Dendritic cell treated with granulocyte-macrophage colony-stimulating factor and Interleukin-4, amounts not matched to agents 40 ng/mL and 50 ng/mL, for 4 days (primary cell): ENCODE data around the gene NRG2.

Experiments
- H3K27ac Mint-ChIP-seq: one replicate; pipeline ENCODE4 v1.8.0; 2022; ENCODE audit warnings: mild to moderate bottlenecking, mixed read lengths
- H3K27me3 Mint-ChIP-seq: one replicate; pipeline ENCODE4 v1.8.0; 2022; ENCODE audit warnings: mild to moderate bottlenecking, mixed read lengths
- H3K36me3 Mint-ChIP-seq: one replicate; pipeline ENCODE4 v1.8.0; 2022; ENCODE audit warnings: low read depth, mixed read lengths
- H3K4me1 Mint-ChIP-seq: one replicate; pipeline ENCODE4 v1.8.0; 2022; ENCODE audit warnings: low read depth, mixed read lengths
- H3K4me3 Mint-ChIP-seq: one replicate; pipeline ENCODE4 v1.8.0; 2022; ENCODE audit warnings: mild to moderate bottlenecking, moderate library complexity, mixed read lengths
- H3K9me3 Mint-ChIP-seq: one replicate; pipeline ENCODE4 v1.8.0; 2022; ENCODE audit warnings: mixed read lengths
- intact Hi-C: fragments of 100-400 bp; cut with micrococcal nuclease; formaldehyde crosslinking; loops from one replicate; pipeline ENCODE4 v1.15.0; 2022

Gene NRG2

DNA sequence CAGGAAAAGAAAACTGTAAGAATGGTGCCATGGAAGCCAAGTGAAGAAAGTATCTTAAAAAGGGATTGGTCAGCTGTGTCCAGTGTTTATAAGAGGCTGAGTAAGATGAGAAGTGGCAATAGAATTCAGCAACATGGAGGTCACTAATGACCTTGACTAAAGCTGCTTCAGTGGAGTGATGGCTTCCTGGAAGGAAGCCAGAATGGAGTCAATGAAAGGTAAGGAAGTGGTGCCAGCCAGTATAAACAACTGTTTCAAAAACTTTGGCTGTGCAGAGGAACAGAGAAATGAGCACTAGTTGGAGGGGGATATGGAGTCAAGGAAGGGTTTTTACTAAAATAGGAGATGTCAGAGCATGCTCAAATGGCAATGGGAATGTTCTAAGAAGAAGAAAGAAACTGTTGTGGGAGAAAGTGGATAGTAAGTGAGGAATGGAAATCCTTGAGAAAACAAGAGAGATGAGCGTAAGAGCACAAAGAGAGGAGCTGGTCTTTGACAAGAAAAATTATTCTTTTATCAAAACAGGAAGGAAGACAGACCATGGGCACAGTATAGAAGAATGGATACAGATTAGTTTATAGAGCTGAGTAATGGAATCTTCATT is 11.1 kb upstream of the NRG2 start:
- peaks cover 12% of the 10 kb centered on the region for H3K27me3 Mint-ChIP-seq
- no peaks in the 10 kb centered on the region for H3K36me3 Mint-ChIP-seq
- no peaks in the 10 kb centered on the region for H3K4me1 Mint-ChIP-seq
- H3K27ac Mint-ChIP-seq, result no peak overlapping the region
- H3K4me3 Mint-ChIP-seq, result no peak overlapping the region
- intact Hi-C loops, result no loop called here
- no peaks in the 10 kb centered on the region for H3K9me3 Mint-ChIP-seq

DNA sequence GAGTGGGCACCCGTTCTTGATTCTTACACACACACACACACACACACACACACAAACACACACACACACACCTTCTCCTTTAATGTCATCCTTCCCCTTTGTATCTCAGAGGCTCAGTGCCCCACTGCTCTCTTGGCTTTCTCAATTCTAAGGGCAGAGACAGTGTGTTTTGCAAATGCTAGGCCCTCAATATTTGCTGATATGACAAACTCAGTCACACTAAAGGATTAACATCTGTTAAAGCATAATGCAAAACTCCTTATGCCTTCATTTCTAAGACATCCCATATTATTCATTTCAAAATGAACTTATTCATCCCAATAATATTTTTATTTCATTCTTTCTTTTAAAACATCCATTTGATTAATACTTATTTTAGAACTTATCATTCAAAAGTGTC is 8.9 kb upstream of the NRG2 start:
- peaks cover 25% of the 10 kb centered on the region for H3K27me3 Mint-ChIP-seq
- no peak overlapping the region for H3K27ac Mint-ChIP-seq
- H3K4me3 Mint-ChIP-seq, result no peak overlapping the region
- intact Hi-C loops, result no loop called here
- H3K9me3 Mint-ChIP-seq, result no peaks in the 10 kb centered on the region
- H3K36me3 Mint-ChIP-seq, result no peaks in the 10 kb centered on the region
- peaks cover 8% of the 10 kb centered on the region for H3K4me1 Mint-ChIP-seq

DNA sequence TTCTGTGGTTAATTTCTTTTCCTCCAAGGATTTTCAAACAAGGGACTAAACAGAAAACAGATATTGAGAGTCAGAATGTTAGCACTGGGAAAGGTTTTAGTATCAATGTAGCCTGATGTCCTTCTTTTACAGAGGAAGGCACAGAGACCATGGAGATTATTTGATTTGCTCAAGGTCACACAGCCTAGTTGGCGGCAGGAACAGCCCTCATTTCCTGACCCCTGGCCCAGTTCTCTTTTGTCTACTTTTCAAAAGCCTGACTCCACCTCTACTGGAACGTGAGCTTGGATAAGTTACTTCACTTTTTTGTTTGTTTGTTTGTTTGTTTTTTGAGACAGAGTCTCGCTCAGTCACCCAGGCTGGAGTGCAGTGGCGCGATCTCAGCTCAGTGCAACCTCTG is 6.6 kb upstream of the NRG2 start:
- no peak overlapping the region for H3K4me3 Mint-ChIP-seq
- intact Hi-C loops, result no loop called here
- no peaks in the 10 kb centered on the region for H3K9me3 Mint-ChIP-seq
- peaks cover 36% of the 10 kb centered on the region for H3K27me3 Mint-ChIP-seq
- peaks cover 8% of the 10 kb centered on the region for H3K4me1 Mint-ChIP-seq
- no peak overlapping the region for H3K27ac Mint-ChIP-seq
- H3K36me3 Mint-ChIP-seq, result no peaks in the 10 kb centered on the region

DNA sequence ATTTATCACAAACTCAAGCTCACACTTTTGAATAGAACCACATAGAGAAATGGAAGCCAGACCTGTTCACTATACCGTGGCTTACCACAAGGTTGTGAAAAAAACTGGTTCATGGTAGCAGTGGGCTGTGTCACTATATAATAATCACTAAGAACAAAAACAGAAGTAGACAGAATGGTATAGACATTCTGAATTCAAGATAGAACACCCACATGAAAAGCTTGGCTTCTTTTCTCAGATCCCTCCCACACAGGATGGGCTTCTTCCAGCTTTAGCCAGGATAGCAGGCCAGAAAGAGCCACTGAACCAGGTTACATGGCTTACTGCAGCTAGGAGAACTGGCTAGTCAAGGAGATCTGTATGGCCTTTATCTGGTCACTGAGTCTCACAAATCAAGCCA is 6.1 kb upstream of the NRG2 start:
- no peaks in the 10 kb centered on the region for H3K9me3 Mint-ChIP-seq
- peaks cover 41% of the 10 kb centered on the region for H3K27me3 Mint-ChIP-seq
- H3K4me1 Mint-ChIP-seq, result peaks cover 8% of the 10 kb centered on the region
- no peak overlapping the region for H3K4me3 Mint-ChIP-seq
- no peak overlapping the region for H3K27ac Mint-ChIP-seq
- H3K36me3 Mint-ChIP-seq, result no peaks in the 10 kb centered on the region
- intact Hi-C loops, result no loop called here

DNA sequence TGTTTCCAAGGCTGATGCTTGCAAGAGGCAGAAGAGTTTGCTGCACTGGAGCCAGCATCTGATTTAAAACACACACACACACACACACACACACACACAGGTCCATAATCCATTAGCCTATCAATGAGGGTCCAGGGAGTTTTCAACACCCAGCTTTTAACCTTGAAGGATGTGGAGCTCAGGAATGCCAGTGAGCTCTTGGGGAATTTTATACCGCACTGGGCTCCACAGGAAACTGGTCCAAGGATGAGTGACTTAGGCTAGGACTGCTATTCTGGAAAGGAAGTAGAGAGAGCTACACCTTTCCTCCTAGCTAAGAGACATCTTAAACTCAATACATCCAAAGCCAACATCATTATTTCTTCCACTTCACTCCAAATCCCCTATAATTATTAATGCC is 942 bp upstream of the NRG2 start:
- Mint-ChIP-seq H3K4me3 (no peak overlapping the region), H3K27me3 (peaks cover 80% of the 10 kb centered on the region), H3K9me3 (no peaks in the 10 kb centered on the region), H3K36me3 (no peaks in the 10 kb centered on the region), H3K4me1 (peaks cover 41% of the 10 kb centered on the region), H3K27ac (no peak overlapping the region)
- intact Hi-C loops, result no loop called here

DNA sequence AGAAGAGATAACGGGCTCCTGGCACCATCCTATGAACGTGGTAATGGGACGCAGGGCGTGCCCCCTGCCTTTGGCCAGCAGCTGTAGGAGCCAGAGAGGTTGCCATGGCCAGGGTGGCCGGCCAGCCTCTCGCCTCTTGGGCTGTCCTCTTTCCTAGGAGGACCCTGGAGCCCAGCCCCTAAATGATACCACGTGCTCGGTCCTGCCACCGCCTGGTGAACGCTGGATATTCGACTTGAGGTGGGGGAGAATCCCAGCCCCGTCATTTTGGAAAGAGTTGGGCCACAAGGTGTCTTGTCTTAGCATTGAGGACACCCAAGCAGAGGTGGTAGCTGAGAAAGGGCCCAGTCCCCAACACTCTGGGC is 391 bp upstream of the NRG2 start:
- no peaks in the 10 kb centered on the region for H3K36me3 Mint-ChIP-seq
- no peaks in the 10 kb centered on the region for H3K9me3 Mint-ChIP-seq
- intact Hi-C loops, result no loop called here
- peak overlapping the region; percentile 68 for H3K4me3 Mint-ChIP-seq
- peaks cover 35% of the 10 kb centered on the region for H3K4me1 Mint-ChIP-seq
- H3K27me3 Mint-ChIP-seq, result peaks cover 75% of the 10 kb centered on the region
- H3K27ac Mint-ChIP-seq, result no peak overlapping the region

DNA sequence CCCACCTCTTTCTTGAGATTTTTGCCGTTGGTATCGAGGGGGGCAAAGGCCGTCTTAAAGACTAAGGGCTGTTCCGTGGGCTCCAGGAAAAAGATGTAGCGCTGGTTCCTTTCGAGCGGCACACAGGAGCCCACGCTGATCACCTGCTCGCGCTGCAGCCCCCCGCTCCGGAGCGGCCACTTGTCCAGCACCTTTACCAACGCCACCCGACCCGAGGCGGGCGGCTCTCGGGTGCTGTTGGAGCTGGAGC is 781 bp downstream of the NRG2 start:
- Mint-ChIP-seq H3K4me1 (peaks cover 34% of the 10 kb centered on the region), H3K27ac (no peak overlapping the region), H3K4me3 (peak overlapping the region; percentile 68), H3K9me3 (no peaks in the 10 kb centered on the region), H3K27me3 (peaks cover 80% of the 10 kb centered on the region), H3K36me3 (no peaks in the 10 kb centered on the region)
- intact Hi-C loops, result no loop called here

DNA sequence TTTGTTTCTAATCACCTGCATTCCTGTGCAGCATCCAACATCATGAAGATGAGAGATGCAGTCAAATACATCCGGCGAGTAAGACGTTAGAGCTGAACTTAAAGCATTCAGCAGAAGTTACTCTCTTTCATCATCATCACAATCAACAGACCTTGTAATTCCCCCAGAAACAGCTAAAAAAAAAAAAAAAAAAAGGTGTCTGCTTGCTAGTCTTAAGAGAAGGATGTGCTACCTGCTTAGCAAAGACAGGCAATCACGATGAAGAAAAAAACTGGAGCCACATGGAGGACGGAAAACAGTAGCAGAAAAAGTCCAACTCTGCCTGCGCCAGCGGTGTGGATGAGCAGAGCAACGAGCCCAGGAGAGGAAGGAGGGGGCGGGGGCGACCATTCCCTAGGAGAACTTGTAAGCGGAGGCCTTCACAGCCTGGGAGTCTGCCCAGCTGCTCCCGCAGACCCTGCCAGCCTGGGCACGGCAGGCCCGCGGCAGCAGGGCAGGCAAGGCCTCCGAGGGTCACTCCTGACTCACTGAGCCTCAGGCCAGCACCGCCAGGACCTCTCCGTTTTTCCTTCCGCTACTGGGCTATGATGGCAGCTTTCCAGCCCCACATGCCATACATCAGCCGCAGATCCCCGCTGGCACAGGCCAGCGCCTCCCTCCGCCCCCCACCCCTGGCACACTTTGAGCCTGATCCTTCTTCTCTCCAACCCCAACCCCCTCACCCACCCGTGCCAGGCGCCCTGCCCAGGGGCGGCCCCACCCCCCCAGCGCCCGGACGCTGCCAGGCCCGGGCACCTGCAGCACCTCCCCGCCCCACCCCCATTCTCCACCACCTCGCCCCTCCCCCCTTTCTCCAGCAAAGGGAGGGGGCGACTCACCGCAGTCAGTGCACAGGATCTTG is 1.4 kb downstream of the NRG2 start:
- intact Hi-C loops, result no loop called here
- peaks cover 34% of the 10 kb centered on the region for H3K4me1 Mint-ChIP-seq

DNA sequence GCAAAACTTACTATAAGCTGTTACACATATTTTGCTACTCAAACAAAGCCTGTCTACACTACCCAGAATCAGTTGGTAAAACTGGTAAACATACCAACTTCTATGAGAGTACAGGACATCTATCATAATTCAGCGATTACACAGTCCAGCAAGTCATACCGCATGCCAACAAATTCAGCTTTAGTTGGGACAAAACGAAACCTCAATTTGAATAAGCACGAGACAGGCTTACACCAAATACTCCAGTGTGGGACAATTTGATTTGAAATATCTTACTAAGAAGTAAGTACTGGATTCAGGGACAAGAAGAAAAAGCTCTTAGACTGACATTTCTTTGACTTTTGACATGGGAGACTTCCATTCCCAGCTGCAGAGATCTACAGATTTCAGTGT is 2.0 kb downstream of the NRG2 start:
- peaks cover 75% of the 10 kb centered on the region for H3K27me3 Mint-ChIP-seq
- H3K36me3 Mint-ChIP-seq, result no peaks in the 10 kb centered on the region
- H3K27ac Mint-ChIP-seq, result no peak overlapping the region
- H3K9me3 Mint-ChIP-seq, result no peaks in the 10 kb centered on the region
- intact Hi-C loops, result no loop called here
- peaks cover 34% of the 10 kb centered on the region for H3K4me1 Mint-ChIP-seq
- H3K4me3 Mint-ChIP-seq, result no peak overlapping the region

More for the DNA sequence above, 1.4 kb downstream of the NRG2 start:
- Mint-ChIP-seq H3K36me3 (no peaks in the 10 kb centered on the region), H3K9me3 (no peaks in the 10 kb centered on the region), H3K4me3 (peak overlapping the region; percentile 68), H3K27me3 (peaks cover 78% of the 10 kb centered on the region), H3K27ac (no peak overlapping the region)

DNA sequence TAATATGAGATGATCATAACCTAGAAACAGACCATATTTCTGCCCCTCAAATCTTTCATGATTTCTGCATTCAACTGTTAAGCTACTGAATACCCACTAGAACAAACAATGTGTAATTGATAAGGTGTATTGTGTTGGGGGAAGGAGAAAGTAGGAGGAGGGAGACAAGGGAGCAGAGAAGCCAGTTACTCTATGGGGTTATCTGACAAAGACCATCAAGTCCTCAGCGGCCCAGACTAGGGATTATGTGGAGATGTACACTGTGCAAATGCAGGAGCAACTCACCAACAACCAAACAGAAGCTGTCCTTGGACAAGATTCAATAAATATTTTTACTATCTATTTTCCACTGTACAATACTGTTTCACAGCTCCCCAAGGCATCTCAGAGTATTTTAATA is 2.7 kb downstream of the NRG2 start:
- intact Hi-C loops, result no loop called here
- Mint-ChIP-seq H3K27me3 (peaks cover 76% of the 10 kb centered on the region), H3K4me3 (no peak overlapping the region), H3K36me3 (no peaks in the 10 kb centered on the region), H3K27ac (no peak overlapping the region), H3K4me1 (peaks cover 34% of the 10 kb centered on the region), H3K9me3 (no peaks in the 10 kb centered on the region)

DNA sequence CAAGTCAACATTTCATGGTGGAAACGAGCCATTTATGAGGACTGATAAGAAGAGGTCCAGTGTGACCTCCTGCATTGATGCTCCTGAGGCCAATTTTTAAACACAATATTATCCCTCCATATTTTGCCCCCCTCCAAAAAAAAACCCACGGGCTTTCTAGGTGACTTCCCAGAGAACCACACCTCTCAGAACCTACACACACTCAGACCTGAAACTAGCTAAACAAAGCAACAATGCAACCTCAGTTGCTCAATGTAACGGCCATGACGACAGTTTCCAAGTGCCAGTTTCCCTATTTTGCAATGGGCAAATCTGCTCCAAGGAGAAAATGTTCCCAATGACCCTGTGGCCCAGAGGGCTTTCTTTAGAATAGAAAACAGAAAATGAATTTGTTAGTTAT is 3.5 kb downstream of the NRG2 start:
- intact Hi-C loops, result no loop called here
- H3K27me3 Mint-ChIP-seq, result peaks cover 74% of the 10 kb centered on the region
- no peaks in the 10 kb centered on the region for H3K36me3 Mint-ChIP-seq
- H3K4me3 Mint-ChIP-seq, result no peak overlapping the region
- H3K4me1 Mint-ChIP-seq, result peaks cover 34% of the 10 kb centered on the region
- no peaks in the 10 kb centered on the region for H3K9me3 Mint-ChIP-seq
- H3K27ac Mint-ChIP-seq, result no peak overlapping the region

DNA sequence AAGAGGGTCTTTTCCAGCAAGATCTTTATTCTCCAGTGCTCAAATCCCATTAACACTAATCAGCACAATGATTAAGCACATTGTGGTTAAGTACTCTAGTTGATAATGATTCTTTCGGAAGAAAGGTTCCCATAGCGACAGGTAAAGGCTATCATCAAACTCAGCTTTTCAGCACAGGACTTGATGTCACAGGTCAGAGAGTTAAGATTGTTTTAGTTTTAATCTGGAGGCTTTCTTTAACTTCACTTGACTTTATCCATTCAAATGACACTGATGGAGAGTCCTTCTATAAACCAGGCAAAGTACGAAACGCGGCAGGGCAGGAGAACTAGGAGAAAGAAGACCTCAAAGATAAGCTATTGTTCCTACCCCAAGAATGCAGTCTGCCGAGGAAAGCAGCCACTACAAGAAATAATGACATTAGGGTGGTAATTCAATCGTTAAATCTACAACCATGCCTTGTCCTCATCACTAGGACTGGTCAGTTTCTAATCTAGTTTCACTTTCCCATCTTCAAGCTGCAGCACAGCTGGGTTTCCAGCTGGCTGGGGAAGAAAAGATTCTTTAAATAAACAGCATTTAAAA is 4.6 kb downstream of the NRG2 start:
- Mint-ChIP-seq H3K9me3 (no peaks in the 10 kb centered on the region), H3K36me3 (no peaks in the 10 kb centered on the region), H3K27me3 (peaks cover 69% of the 10 kb centered on the region), H3K27ac (no peak overlapping the region), H3K4me3 (peak overlapping the region; percentile 51), H3K4me1 (peaks cover 31% of the 10 kb centered on the region)
- intact Hi-C loops, result no loop called here

DNA sequence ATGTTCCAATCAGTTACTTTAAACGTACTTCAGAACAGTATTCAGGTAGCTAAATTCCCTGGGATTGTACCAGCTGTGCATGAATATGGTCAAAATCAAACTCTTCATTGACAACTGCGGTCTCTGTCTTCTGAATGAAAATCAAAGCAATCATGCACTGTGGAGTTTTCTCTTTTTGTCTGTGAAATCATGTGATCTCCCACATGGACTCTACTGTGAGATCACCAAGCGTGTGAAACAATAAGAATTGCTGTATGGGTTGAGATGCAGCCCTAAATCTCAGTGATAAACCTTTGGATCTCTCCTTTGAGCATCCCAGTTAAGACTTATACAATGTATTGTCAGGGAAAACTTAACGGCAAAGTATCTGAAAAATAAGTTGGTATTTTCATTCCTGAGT is 6.1 kb downstream of the NRG2 start:
- intact Hi-C loops, result no loop called here
- H3K27ac Mint-ChIP-seq, result no peak overlapping the region
- peaks cover 18% of the 10 kb centered on the region for H3K4me1 Mint-ChIP-seq

DNA sequence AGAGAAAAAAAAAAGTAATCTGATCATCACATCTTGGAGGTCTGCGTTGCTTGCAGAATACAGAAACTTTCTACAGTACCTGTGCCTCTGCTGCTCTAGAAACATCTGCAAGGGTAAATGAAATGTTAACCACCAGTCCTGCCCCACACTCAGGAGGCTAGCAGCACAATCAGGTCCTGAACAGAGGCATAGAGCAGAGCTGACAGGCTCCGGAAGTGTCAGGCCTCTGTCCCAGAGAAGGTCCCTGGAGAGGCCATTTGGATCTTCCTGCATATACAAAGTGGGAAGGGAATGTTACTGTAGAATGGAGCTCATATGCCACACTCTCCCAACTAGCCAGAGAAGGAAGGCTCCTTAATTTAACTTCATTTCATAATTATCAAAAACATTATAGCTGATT is 7.2 kb downstream of the NRG2 start:
- H3K4me1 Mint-ChIP-seq, result peaks cover 10% of the 10 kb centered on the region
- H3K36me3 Mint-ChIP-seq, result no peaks in the 10 kb centered on the region
- H3K27me3 Mint-ChIP-seq, result peaks cover 60% of the 10 kb centered on the region
- no peak overlapping the region for H3K27ac Mint-ChIP-seq
- H3K4me3 Mint-ChIP-seq, result no peak overlapping the region
- intact Hi-C loops, result no loop called here
- no peaks in the 10 kb centered on the region for H3K9me3 Mint-ChIP-seq

More for the DNA sequence above, 6.1 kb downstream of the NRG2 start:
- Mint-ChIP-seq H3K4me3 (no peak overlapping the region), H3K9me3 (no peaks in the 10 kb centered on the region), H3K27me3 (peaks cover 62% of the 10 kb centered on the region), H3K36me3 (no peaks in the 10 kb centered on the region)
